HG02798 (cell line): ENCODE measurements around the gene ARHGAP24.
"Not testable (repeated sequence)": the region's sequence is repeated elsewhere in the genome, so short reads cannot be mapped to it uniquely, and the experiment has no call there.

ENCODE experiments used
- ATAC-seq: cut with Tn5 transposase; IDR thresholded peaks from one replicate; pipeline ENCODE4 v1.9.1; 2021; ENCODE audit warnings: mild to moderate bottlenecking; ENCODE audit not compliant: unreplicated experiment, poor library complexity

Gene ARHGAP24

DNA sequence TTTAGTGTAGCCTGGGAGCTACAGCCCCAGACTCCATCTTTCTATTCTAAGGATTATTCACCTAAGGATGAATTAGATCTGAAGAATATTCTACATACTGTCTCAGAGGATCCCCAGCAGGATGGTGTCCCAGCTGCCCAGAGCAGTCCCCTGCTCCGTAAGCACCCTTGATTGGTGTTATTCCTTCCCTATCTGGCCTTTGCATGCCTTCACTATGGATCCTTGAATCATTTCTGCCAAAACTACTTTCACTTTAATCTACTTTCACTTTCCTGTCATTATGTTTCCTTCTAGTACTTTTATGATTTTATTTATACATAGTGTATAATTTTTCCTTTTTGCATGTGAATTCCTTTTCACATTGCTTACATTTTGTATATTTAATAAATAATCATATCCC lies 39.2 kb downstream of the ARHGAP24 start:
- no peak for ATAC-seq

- ATAC-seq = no peak
These were observed 39.8 kb downstream of the ARHGAP24 start for GRCh38 chr4:85514783-85515182.

- no peak for ATAC-seq
These were observed 40.8 kb downstream of the ARHGAP24 start for GRCh38 chr4:85515701-85516100.

- ATAC-seq = not testable (repeated sequence)
These were observed 43.6 kb downstream of the ARHGAP24 start for GRCh38 chr4:85518526-85518925.

GRCh38 chr4:85520765-85521749 lies 46.1 kb downstream of the ARHGAP24 start:
- no peak for ATAC-seq

GRCh38 chr4:85522277-85522676 lies 47.3 kb downstream of the ARHGAP24 start:
- peak; percentile 71 for ATAC-seq

GRCh38 chr4:85522836-85523235 lies 47.9 kb downstream of the ARHGAP24 start:
- ATAC-seq = no peak

GRCh38 chr4:85527815-85528214 lies 52.9 kb downstream of the ARHGAP24 start:
- ATAC-seq = no peak

DNA sequence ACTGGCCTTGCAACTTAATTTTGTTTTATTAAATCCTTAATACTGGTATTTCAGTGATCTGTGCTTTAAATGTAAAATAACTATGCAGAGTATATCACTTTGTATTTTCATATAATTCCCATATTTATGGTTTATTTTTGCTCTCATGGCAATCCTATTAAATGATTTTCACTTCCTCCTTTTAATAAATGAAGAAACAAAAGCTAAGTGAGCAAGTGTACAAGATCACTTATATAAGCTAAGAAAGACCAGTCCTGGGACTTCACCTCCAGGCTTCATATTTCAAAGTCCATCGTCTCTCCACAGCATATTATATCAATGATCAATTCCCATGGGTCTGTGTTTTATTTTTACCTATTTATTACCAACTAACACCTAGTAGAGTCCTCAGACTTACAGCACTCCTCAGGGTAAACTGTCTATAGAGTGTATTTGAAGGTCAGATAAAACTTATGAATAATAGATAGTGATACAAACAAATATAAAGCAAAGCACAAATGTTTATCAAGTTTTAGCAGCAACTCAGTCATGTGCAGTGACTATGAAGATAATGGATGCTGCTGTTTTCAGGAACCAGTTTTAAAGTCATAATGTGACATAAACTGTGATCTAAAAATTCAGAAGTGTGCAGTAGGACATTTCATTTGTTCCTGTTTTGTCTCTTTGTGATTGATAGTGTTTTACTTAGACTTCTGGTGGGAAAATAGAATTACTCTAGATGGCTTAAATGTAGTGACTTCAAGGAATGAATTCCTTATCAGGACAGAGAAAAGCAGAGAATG lies 56.8 kb downstream of the ARHGAP24 start:
- no peak for ATAC-seq

DNA sequence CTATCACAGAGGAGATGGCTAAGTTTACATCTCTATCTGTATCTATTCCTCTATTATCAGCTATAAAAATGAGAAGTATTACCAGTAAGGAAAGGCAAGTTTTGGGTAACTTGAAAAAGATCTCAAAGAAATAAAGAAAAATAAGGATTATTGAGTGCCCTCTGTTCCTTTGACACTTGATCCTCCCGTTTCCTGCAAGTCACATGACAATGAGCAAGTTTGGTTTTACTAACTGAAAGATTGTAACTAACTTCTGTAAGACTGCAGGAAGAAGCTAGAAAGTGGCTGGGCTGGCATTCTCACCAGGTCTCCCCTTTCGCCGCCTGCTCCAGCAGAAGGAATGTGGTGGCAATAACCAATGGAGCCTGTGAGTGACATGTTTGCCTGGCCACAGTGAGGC lies 59.2 kb downstream of the ARHGAP24 start:
- ATAC-seq = no peak

DNA sequence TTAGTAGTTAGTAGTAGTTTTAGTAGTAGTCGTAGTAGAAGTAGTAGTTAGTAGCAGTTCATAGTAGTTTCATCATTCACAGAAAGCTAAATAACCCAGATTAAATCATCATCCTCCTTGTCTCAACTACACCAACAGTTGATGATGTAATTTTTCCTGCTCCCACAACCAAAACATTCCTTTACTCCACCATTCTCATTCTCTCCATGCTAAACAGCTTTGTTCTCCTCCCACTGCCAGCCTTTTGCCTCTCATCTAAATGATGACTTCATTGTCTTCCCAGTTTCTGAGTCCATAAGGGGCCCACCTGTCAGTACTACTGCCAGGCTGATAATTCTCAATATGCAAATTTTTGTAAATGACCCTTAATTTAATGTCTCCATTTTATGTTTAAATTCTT lies 68.9 kb downstream of the ARHGAP24 start:
- ATAC-seq = no peak

- no peak for ATAC-seq
These were observed 69.8 kb downstream of the ARHGAP24 start for GRCh38 chr4:85544751-85545150.

GRCh38 chr4:85548116-85548515 lies 73.2 kb downstream of the ARHGAP24 start:
- ATAC-seq = no peak

DNA sequence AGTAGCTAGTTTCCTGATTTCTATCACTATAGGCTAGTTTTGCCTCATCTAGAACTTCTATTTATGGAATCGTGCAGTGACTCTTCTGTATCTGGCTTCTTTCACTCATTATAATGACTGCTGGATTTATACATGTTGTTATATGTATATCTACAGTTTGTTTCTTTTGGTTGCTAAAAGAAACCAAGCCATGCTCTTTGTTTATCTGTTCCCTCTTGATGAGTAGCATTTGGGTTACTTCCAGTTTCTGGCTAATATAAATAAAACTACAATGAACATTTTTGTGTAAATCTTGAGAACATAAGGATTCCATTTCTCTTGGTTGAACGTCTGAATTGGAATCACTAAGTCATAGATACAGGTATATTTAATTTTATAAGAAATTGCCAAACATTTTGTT lies 73.9 kb downstream of the ARHGAP24 start:
- no peak for ATAC-seq

GRCh38 chr4:85555206-85555605 lies 80.3 kb downstream of the ARHGAP24 start:
- ATAC-seq = peak; percentile 53

DNA sequence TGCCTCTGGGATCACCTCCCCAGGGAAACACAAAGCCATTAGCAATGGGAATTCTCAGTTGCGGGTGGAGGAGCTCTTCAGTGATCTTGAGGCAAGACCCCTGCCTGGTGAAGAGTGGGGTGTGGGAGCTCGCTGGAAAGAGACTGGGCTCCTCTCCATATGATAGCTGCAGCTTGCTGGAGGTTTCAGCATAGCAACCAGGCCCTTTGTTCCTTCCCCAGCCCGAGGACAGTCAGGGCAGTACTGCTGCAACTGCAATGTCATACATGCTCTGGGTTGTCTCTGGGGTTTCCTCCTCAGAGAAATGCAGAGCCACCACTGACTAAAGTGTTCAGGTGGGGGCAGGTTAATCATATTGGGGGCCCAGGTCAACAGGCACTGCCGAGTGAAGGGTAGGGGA lies 81.3 kb downstream of the ARHGAP24 start:
- ATAC-seq = peak; percentile 62

GRCh38 chr4:85557016-85557901 lies 82.3 kb downstream of the ARHGAP24 start:
- ATAC-seq = peak; percentile 88

DNA sequence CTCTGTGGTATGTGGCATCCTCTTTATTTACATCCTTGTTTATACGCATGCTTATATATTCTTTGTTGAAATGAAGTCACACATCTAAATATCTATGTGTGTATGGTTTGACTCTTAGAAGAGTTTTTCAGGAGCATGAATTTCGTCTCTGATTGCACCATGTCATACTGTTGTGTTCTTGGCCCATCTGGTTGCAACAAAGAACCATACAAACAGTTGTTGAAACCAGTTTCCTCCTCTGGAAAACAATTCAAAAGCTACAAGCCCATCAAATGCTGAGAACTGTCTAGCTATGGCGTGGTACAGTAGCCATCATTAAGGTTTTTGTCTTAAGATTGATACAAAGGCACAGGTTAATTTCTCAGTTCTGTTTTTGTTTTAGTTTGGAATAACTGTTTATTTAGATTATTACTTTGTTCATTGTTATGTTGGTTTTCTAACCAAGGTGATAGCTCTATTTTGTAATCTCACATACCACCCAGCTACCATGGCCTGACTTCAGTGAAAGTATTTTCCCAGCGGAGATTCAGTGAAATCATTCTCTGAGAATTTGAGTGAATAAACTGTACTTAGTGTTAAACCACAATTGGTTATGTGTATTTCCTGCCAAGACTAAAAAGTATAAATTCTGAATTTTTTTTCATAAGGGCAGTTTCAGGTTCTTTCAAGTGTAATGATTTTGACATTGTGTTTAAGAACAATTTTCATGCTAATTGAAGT lies 91.0 kb downstream of the ARHGAP24 start:
- no peak for ATAC-seq

GRCh38 chr4:85569730-85570299 lies 94.9 kb downstream of the ARHGAP24 start:
- peak; percentile 75 for ATAC-seq
